ENCODE data around the gene SPATC1L.

The SPATC1L gene

DNA sequence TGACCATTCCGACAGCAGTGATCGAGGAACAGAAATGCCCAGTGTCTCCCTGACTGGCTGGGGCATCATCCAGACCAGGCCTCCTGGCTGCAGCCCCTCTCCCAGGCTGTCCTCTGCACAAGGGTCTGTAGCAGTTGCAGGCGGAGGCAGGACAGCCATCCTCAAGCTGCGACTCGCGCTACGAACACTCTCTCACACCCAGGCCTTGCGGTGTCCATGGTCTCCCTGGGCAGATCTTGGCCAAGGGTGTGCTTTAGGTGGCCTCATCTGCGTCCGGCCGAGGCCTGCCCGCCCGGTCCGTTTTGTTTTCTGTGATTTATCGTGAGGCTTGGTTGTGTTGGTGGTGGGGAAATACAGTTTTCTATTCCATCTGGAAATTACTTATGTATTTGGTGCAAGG, 44.6 kb downstream of the SPATC1L start:
- DNase-seq (ENCODE audit: low read depth): no peak
- H3K4me3 ChIP-seq (ENCODE audit: low read depth, low read length): no peak overlapping the region
- TF ChIP-seq, protein P1, sequence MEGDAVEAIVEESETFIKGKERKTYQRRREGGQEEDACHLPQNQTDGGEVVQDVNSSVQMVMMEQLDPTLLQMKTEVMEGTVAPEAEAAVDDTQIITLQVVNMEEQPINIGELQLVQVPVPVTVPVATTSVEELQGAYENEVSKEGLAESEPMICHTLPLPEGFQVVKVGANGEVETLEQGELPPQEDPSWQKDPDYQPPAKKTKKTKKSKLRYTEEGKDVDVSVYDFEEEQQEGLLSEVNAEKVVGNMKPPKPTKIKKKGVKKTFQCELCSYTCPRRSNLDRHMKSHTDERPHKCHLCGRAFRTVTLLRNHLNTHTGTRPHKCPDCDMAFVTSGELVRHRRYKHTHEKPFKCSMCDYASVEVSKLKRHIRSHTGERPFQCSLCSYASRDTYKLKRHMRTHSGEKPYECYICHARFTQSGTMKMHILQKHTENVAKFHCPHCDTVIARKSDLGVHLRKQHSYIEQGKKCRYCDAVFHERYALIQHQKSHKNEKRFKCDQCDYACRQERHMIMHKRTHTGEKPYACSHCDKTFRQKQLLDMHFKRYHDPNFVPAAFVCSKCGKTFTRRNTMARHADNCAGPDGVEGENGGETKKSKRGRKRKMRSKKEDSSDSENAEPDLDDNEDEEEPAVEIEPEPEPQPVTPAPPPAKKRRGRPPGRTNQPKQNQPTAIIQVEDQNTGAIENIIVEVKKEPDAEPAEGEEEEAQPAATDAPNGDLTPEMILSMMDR (IDR thresholded peaks at IDR 0.05; ENCODE audit: low read depth, low read length): no peak
- TF ChIP-seq POLR2A (IDR thresholded peaks at IDR 0.05; ENCODE audit: extremely low read depth, insufficient read length) (no peak), MYC (IDR thresholded peaks at IDR 0.05; ENCODE audit: low read depth, low read length) (no peak), MAX (IDR thresholded peaks at IDR 0.05; ENCODE audit: low read depth, low read length) (no peak)

GRCh38 chr21:46138383-46138970, 45.8 kb downstream of the SPATC1L start:
- no peak overlapping the region for H3K4me3 ChIP-seq (ENCODE audit: low read depth, low read length)
- DNase-seq (ENCODE audit: low read depth): no peak
- no peak for TF ChIP-seq POLR2A (IDR thresholded peaks at IDR 0.05; ENCODE audit: extremely low read depth, insufficient read length)
- TF ChIP-seq, protein P1 (IDR thresholded peaks at IDR 0.05; ENCODE audit: low read depth, low read length): no peak
- TF ChIP-seq MAX (IDR thresholded peaks at IDR 0.05; ENCODE audit: low read depth, low read length): no peak
- no peak for TF ChIP-seq MYC (IDR thresholded peaks at IDR 0.05; ENCODE audit: low read depth, low read length)

DNA sequence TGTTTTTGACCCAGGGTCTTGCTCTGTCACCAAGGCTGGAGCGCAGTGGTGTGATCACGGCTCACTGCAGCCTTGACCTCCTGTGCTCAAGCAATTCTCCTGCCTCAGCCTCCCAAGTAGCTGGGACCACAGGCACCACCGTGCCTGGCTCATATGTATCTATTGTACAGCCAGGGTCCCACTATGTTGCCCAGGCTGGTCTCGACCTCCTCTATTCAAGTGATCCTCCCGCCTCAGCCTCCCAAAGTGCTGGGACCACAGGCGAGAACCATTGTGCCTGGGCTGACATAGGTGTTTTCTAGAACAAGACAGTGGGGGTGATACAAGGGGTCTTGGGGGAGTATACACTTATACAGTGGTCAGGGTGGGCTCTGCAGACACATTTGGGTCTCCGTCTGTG, 46.4 kb downstream of the SPATC1L start:
- TF ChIP-seq MAX (IDR thresholded peaks at IDR 0.05; ENCODE audit: low read depth, low read length) (no peak), MYC (IDR thresholded peaks at IDR 0.05; ENCODE audit: low read depth, low read length) (no peak), POLR2A (IDR thresholded peaks at IDR 0.05; ENCODE audit: extremely low read depth, insufficient read length) (no peak)
- TF ChIP-seq, protein P1 (IDR thresholded peaks at IDR 0.05; ENCODE audit: low read depth, low read length): no peak
- no peak overlapping the region for H3K4me3 ChIP-seq (ENCODE audit: low read depth, low read length)
- no peak for DNase-seq (ENCODE audit: low read depth)

DNA sequence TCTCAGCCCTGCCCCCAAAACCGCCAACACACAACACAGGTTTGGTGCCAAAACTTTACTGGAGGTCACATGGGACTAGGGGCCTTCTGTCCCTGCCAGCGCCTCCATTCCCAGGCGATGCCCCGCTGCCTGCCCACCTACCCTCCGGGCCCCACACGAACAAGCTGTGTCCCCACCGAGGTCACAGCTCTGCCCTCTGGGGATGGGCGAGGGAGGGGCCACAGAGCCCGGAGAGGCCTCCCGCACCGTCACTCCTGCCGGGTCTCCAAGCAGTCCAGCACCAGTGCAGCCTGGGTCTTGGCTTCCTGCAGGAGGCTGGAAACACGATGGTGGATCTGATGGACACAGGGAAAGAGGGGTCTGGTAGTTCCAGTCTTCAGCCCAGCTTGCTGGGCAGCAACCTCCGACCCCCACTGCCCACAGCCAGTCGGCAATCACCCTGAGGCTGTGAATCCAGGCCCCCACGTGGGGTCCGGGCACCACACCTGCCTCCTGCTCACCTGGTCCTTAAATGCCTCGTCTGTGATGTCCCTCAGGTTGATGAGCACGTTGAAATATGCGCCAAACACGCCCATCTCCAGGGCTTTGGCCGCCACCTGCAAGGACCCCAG, 47.4 kb downstream of the SPATC1L start:
- H3K4me3 ChIP-seq (ENCODE audit: low read depth, low read length): no peak overlapping the region
- TF ChIP-seq MYC (IDR thresholded peaks at IDR 0.05; ENCODE audit: low read depth, low read length) (no peak), MAX (IDR thresholded peaks at IDR 0.05; ENCODE audit: low read depth, low read length) (no peak), POLR2A (IDR thresholded peaks at IDR 0.05; ENCODE audit: extremely low read depth, insufficient read length) (no peak)
- TF ChIP-seq, protein P1 (IDR thresholded peaks at IDR 0.05; ENCODE audit: low read depth, low read length): no peak
- DNase-seq (ENCODE audit: low read depth): no peak

DNA sequence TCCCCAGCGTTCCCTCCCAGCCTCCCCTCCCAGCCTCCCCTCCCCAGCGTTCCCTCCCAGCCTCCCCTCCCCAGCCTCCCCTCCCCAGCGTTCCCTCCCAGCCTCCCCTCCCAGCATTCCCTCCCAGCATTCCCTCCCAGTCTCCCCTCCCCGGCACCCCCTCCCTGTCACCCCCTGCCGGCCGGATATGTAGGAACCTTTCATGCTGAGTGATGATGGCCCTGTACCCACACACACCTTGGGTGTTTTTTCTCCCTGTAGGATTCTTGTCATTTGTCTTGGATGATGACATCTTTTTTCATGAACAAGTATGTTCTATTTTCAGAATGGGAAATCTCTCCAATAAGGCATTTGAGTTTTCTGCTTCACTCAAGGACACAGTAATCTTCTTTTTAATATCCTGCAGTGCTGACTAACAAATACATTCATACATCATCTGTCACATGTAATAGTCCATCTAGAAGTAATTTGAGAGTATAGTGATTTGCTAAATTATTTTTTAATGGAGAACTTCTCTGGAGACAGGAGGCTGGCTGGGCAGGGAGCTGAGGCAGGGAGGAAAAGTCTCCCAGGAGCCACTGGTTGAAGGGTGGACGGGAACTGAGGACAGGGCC, 48.4 kb downstream of the SPATC1L start:
- TF ChIP-seq POLR2A (IDR thresholded peaks at IDR 0.05; ENCODE audit: extremely low read depth, insufficient read length) (no peak), MYC (IDR thresholded peaks at IDR 0.05; ENCODE audit: low read depth, low read length) (no peak)
- TF ChIP-seq, protein P1 (IDR thresholded peaks at IDR 0.05; ENCODE audit: low read depth, low read length): no peak
- no peak overlapping the region for H3K4me3 ChIP-seq (ENCODE audit: low read depth, low read length)
- no peak for DNase-seq (ENCODE audit: low read depth)

Data from NB4 (cell line).